Measurements from ENCODE around the gene OPALIN.
"Not testable (repeated sequence)": the region's sequence is repeated elsewhere in the genome, so short reads cannot be mapped to it uniquely, and the experiment has no call there.

OPALIN gene

DNA sequence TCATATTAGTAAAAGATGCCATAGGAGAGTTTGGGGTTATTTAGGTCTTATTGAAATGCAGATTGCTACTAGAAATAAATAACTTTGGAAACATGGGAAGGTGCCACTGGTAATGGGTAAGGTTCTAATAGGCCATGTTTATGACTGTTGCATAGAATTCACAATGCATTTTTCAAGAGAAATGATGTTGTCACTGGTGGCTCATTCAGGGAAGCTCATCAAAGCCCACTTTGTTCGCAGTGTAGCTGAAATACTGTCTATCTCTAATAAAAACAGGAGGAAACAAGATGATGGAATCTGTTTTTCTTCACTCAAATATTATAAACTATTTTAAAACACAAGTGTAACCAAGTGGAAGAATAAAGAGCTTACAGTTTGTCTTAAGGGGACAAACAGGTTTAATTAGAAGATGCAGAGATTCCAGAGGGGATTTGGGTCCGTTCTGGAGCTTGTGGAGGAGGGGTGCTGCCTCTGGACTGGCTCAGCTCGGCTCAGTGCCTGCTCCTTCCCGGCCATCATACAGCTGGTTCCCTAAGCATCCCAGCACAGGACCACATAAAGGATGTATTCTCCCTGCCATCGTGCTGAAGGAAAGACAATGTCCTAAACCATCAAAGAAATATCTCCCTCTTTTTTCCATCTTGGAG, 20.4 kb downstream of the OPALIN start:
- no peak for DNase-seq (ENCODE audit: low read depth, low spot score)

DNA sequence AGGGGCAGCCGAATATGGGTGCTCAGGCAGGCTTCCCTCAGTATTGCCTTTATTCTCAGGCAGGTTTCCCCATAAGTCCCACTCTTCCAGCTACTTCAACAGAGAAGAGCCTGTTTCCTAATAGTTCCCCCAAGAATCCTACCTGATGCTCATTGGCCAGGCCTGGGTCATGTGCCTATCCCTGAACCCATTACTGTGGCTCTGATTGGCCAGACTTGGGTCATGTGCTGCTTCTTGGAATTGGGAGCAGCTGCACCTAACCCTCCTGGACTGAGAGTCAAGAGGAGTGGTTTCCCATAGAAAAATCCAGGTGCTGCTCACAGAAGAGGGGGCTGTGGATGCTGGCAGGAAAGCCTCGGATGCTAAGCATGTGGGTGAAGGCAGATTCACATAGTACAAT, 21.7 kb downstream of the OPALIN start:
- no peak for DNase-seq (ENCODE audit: low read depth, low spot score)

DNA sequence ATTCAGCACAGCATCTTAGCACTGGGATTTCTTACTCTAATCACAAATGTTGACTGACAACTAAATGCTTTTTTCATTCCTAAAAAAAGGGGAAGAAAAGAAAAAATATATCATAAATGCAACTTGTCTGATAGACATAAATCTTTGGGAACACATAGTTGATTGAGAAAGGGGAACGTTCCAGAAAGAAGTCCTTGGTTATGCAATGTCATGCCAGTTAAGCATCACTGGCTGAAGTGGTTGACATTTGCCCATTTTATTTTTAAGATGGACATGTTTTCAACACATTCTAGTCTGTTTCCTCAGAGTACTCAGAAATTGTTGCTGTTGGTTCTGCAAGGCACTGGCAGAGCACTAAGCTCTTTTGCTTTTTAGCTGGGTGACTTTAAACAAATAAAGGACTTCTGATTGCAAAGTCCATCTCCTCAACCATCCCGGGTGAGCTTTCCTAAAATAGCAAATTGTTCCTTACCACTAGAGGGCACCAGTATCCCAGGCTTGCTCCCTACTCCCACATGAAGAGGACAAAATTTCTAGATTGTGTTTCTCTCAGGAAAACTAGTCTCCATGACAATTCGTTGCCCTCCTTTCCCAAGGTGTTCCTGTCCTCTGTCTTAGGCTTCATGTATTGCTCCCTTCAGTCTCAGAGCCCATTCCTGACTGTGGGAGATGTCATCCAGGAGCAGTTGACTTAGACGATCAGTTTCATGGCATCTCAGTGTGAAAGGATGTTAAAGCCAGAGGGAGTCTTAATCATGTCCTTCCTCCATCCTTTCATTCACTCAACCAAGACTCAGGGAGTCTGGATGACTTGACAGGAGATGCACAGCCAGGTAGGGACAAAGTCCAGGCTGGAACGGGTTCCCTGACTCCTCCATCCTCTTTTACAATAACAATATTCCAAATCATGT, 23.9 kb downstream of the OPALIN start:
- DNase-seq (ENCODE audit: low read depth, low spot score), result peak; percentile 13

DNA sequence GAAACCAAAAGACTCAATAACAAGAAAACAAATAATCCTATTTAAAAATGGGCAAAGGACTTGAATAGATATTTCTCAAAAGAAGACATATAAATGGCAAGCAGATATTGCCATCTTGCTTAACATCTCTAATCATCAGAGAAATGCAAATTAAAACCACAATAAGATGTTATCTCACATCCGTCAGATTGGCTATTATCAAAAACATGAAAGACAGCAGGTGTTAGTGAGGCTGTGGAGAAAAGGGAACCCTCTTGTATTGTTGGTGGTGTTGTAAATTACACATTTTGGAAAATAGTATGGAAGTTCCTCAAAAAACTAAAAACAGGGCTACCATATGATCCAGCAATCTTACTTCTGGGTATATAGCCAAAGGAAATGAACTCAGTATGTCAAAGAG, 25.7 kb downstream of the OPALIN start:
- DNase-seq (ENCODE audit: low read depth, low spot score), result no peak

DNA sequence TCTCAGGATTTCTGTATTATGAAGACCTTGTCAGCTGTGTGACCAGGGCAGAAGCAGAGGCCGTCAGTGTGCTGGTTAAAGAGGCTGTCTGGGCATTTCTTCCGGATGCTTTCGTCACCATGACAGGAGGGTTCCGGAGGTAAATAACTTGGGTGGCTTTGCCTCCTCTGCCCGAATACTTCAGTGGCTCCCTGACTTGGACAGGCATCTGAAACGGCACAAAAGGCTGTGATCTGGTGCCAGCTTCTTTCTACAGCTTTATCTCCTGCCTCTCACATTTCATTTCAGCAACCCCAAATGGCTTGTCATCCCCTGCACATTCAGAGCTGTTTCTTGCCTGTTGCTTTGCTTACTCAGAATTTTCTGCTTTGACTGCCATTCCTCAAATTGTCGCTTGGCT, 31.3 kb downstream of the OPALIN start:
- no peak for DNase-seq (ENCODE audit: low read depth, low spot score)

DNA sequence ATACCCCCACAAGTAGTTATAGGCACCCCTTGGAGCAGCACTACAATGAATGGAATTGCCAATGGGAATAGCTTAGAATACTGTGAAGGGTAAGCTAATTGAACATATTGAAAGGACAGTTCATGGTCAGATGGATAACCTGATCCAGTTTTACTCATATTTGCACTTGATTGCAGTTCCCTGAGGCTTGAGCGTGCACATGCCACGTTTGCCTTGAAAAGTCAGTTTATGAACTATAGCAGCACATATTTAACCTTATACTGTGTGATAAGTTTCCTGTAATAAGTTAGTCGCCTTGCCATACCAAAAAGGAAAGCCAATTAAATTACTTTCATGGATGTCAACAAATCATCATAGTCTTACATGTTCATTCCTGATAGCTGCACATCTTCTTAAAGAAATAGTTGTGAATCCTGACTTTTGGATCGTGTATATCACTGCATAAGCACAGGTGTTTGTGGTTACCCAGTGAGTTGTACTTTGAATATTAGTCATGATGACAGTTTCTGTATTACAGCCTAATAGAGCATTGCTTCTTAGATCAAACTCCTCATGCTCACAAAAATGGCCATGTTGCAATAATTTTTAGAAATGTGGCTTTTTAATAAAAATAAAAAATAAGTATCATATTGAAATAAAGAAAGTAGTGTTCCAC, 33.0 kb downstream of the OPALIN start:
- no peak for DNase-seq (ENCODE audit: low read depth, low spot score)

DNA sequence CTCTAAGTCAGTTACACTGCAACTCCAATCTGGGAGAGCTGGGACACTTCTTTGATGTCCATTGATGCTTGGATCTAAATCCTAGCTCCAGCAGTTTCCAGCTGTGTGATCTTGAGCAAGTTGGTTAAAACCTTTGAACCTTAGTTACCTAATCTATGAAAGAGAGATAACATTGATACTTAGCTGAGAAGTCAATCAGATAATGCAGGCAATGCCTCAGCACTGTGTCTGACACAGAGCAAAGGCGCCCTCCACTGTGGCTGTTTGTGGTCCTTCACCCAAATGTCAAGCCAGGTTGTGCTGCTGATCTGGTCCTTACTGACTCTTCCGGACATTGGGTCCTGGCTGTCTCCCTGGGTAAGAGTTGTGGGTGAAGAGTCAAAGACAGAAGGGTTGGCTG, 34.4 kb downstream of the OPALIN start:
- DNase-seq (ENCODE audit: low read depth, low spot score), result no peak

DNA sequence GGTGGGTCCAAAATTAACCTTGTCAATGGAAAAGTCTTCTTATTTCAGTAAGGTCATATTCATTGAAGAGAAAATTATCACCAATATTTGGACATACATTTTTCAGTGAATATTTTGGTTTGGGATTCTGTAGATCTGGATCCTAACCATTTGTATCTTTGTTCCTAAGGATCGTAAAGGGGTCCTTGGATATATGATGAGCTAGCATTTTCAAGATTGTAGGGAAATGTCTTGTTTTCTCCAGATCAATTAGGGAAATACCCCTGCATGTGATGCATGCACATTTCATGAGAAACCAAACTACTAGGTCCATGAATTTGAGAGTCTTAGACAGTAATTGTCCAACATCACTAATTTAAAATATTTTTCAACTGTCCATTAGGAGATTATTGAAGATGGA, 36.5 kb downstream of the OPALIN start:
- DNase-seq (ENCODE audit: low read depth, low spot score), result no peak

DNA sequence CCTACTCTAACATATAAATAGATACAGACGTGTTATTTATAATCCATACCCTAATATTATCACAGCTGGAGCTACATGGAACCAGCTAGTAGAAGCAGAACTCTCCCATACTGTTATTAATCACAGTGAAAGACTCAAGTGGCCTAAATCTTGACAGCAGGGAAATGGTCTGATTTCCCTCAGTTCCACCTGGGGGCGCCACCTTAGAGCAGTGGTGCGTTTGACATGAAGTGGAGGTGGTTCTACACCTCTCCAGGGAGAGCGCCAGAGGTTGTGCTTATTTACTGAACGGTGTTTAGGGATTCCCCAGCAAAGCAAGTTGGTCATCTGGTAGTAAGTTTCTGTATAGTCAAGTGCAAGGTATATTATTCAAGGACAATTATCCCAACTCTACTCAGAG, 37.0 kb downstream of the OPALIN start:
- no peak for DNase-seq (ENCODE audit: low read depth, low spot score)

DNA sequence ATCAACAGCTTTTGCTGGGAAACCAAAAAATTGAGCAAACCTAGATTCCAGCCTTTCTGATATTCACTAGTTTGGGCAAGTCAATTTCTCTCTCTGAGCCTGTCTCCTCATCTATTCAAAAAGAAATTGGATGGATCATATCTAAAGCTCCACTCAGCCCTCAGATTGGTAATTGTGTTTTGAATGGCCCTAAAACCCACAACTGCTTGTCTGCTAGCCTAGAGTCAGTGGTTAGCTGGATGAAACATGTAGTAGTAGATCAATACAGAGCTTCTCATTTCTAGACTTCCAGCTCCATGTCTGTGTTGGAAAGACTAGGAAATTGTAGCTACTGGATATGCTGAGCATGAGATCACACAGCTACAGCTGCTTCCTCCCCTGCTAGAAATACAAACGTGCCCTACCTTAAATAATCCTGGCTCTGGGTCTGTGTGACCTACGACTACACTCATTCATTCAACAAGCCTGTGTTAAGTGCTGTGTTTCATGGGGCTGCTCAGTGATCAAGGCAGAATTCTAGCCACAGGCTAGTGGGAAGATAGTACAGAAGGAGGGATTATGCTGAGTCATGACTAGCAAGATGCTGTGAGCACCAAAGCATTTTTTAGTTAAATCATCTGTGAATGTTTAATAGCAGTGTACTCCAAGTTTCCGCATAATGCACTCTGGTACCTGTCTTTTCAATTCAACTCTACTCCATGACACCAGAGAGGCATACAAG, 38.9 kb downstream of the OPALIN start:
- DNase-seq (ENCODE audit: low read depth, low spot score), result no peak

DNA sequence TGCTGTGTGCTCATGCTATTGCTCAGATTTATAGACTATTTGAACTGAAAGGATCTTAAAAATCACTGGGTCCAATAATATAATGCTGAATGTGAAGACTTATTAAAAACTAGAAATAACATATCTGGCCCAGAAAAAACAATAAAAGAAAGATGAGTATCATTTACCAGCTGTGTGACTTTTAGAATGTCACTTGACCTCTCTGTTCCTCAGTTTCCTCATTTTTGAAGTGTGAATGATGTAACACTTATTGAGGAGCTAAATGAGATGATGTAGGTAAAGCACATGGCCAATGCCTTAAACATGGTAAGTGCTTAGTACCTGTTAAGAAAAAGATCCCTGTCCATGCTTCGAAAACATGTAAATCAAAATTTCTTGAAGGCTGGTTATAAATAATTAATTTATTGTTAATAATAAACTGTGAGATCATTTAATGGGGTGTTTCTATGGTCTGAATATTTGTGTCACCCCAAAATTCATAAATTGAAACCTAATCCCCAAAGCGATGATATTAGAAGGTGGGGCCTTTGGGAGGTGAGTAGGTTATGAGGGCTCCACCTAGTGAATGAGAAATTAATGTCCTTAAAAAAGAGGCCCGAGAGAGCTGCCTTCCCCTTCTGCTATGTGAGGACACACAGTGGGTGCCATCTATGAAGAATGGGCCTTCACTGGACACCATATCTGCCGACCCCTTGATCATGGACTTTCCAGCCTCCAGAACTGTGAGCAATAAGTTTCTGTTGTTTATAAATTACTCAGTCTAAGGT, 41.6 kb downstream of the OPALIN start:
- no peak for DNase-seq (ENCODE audit: low read depth, low spot score)

DNA sequence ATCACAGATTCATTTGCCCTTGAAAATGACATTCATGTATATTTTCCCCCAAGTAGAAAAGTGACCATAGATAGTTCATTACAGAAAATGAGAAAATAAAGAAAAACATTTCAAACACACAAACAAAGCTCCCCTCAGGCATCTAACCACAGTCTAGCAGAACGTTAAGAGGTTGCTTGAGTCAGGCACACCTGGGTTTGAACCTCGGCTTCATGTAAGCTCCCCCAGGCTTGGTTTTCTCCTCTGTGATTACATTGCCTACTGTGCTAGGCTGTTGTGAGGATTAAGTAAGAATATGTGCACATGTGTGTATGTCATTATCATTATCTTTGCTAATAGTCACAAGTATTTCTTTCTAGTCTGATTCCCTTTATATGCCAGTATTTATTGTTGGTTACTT, 45.5 kb downstream of the OPALIN start:
- no peak for DNase-seq (ENCODE audit: low read depth, low spot score)

DNA sequence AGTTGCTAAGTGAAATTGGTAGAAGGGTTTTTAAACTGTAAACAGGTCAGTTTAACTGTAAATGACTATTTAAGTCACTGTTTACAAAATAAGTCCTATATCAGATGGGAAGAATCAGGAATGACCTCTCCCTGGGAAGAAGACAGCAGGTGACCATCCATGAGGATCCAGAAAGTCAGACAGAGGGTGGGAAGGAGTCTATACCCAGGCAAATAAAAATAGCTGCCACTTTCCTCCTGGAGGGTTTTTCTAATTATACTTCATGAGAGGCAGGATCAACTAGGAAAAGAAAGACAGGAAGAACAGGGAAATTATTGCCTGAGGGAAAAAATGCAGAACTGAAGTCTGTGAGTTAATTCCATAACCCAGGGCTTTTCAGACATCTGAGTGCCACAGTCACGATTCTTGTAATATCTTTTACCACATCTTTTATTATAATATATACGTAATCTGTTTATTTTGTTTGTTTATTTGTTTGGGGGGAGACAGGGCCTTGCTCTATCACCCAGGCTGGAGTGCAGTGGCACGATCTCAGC, 47.6 kb downstream of the OPALIN start:
- no peak for DNase-seq (ENCODE audit: low read depth, low spot score)

DNA sequence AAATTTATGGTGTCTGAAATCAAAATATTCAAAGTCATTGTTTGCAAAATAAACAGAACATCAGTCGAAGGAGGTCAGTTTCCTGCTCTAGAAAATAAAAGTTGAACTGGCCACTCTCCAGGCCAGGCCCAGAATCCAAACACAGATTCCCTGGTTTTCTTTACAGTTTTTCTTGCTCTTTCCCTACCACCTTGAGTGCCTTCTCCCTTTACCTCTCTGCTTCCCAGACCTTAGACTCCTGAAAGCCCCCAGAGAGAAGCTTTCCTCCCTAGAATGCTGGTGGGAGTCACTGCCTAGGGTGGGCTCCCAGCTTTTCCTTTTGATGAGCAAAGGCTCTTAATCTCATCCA, 48.5 kb downstream of the OPALIN start:
- no peak for DNase-seq (ENCODE audit: low read depth, low spot score)

DNA sequence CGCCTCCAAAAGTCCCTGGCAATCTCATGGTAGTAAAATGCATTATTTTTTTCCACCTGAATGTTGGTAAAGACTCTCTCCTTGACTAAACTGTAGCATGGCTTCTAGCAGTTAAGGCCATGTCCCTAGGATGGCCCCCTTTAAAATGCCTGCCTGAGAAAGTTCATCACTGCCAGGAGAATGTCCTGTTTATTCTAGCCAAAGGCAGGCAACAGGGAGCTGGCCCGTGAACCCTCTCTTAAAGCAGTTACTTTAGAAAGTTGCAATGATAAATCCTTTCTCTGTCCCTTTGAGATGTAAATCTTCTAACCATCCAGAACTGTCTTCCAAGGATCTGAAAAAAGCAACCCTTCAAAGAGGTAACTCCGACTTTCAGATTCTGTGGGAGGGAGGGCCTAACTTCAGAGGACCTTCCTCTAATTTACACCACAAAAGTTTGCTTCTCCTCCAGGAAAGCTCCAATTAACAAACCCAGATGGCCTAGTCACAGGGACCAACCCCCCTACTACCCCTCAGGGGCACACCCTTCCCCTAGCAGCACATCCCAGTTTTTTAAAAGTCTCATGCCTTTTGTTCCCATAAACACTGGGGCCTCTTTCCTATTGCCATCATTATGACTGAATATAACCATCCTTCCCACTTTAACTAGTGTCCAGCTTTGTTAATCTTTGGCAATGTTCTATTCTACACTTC, 49.0 kb downstream of the OPALIN start:
- DNase-seq (ENCODE audit: low read depth, low spot score), result no peak

DNA sequence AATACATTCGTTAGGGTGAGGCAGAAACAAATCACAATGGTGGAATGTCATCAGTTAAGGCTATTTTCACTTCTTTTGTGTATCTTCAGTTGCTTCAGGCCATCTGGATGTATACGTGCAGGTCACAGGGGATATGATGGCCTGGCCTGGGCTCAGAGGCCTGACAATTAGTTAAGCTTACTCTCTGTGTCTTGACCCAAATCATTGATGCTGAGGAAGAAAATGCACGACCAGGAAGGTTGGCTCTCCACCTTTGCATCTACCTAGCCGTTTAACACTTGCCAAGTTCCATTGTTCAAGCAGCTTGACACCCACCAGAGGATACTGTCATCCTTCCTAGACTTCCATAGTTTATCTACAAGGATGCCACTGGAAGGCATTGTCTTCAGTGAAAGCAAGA, 49.9 kb downstream of the OPALIN start:
- not testable (repeated sequence) for DNase-seq (ENCODE audit: low read depth, low spot score)

DNA sequence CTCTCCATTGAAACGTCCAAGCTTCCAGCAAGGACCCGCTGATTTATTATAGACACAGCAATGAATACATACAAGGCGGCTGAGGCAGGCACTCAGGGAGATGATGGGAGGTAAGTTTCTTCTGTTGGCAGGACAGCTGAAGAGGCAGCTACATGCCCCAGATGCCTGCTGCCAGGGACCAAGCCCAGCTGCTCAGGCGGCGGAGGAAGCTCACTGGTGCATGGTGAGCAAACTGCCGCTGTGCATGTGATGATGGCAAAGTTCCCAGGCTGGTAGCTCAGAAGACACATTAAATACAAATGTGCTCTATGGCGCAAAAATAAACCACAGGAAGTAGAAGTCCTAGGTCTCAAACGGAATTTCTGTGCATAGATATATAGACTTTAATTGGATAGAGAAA, 52.3 kb downstream of the OPALIN start:
- DNase-seq (ENCODE audit: low read depth, low spot score), result no peak

DNA sequence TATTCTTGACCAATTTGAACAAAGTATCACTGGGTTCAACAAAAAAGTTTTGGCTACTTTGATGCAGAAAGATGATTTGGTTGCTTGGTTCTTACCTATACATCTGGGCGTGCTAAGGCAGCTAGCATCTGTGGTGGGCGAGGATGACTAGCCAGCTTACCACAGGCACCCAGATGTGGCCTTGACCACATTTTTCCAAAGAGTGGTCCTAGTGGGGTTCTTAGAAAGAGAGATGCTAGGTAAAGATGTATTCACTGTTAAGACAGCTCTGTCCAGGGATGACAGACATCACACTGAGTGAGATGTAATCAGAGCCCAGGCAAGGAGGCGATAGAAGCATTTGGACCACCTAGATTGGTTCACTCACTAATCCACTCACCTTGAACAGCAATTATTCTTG, 53.8 kb downstream of the OPALIN start:
- no peak for DNase-seq (ENCODE audit: low read depth, low spot score)

DNA sequence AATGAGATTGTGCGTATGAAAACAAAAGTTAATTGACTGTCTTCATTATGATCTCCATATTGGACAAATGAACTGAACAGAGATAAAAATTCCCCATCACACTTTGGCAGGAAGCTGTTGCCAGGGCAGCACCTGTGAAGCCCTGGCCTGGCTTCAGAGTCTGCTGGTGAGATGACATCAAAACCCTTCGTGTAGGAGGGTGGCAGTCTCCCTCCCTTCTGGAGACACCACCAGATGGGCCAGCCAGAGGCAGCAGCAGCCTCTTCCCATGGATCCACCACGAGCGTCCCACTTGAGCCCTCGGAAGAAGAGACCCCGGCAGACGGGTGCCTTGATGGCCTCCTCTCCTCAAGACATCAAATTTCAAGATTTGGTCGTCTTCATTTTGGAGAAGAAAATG, 54.6 kb downstream of the OPALIN start, which contains the start of gene DNTT:
Gene DNTT, plus strand, starts transcription at position 205 of the 400 bp plus-strand sequence. Its CDS starts 64 bp downstream, at position 269.
- DNase-seq (ENCODE audit: low read depth, low spot score), result no peak

DNA sequence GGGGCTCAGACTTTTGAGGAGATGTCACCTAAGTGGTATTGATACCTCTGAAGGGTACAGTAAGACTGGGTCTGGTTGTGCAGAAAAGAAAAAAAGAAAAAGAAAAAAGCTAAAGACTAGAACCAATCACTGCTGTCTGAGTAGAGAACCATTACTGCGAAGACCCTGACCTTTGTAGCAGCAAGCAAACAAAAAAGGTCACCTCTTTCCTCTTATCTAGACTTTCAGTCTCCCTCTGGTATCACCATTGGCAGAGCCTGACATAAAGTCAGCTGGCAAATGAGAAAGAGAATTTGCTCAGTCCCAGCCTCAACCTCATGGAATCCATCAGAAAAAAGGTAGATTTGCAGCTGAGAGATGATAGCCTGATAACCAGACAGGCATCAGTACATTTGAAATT, 57.2 kb downstream of the OPALIN start:
- no peak for DNase-seq (ENCODE audit: low read depth, low spot score)
